HG03039 (cell line): ENCODE measurements around the gene SLN.

Experiments used
- ATAC-seq: cut with Tn5 transposase; IDR thresholded peaks from one replicate; pipeline ENCODE4 v1.9.1; 2021; ENCODE audit warnings: mild to moderate bottlenecking, moderate library complexity; ENCODE audit not compliant: unreplicated experiment

The SLN gene

DNA sequence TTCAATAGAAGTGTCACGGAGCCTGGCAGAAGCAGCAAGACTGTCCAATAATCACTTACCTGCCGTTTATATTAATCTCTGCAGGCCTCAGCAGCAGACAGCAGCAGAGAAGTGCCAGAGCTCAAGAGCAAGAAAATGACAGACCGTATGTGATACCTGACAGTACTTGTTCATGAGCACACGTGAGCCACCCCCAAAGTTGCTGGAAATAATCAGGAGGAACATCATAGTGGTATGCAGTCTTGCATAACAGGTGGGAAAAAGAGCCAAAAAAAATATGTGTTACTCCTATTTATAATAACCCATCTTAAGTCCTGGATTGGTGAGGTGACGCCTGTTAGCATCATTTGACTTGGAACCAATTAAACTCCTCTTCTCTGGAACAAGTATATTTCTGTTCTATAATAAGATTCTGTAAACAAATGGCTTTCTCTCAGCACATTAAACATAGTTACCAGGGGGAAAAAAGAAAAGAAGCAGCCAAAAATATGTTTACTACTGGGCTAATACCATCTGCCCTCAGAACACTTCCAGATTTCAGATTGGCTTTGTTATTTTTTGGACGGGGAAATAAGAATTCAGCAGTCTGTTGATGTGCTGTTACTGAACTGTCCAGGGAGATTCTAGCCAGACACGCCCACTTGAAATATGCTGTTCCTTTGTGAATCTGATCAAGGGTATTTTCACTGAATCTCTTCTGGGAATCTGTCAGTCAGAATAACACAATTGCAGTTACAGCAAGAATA is 7.9 kb upstream of the SLN start:
- ATAC-seq, result no peak

DNA sequence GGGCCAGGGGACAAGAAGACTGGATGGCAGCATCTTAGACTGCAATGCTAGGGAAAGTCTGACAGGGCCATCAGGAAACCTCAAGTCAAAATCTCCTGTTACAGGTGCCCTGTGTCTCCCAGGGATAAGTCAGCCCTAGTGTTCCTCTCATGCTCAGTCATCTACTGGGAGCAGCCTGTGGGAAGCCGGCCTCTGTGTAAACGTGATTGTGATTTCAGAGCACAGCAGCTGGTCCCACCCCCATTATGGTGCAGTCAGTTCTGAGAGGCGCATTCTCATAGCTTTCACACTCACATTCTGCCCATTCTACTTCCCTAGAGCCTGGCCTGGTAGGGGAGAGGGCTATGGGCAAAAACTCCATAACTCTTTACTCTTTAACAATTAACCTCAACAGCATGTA is 7.2 kb upstream of the SLN start:
- ATAC-seq, result no peak

DNA sequence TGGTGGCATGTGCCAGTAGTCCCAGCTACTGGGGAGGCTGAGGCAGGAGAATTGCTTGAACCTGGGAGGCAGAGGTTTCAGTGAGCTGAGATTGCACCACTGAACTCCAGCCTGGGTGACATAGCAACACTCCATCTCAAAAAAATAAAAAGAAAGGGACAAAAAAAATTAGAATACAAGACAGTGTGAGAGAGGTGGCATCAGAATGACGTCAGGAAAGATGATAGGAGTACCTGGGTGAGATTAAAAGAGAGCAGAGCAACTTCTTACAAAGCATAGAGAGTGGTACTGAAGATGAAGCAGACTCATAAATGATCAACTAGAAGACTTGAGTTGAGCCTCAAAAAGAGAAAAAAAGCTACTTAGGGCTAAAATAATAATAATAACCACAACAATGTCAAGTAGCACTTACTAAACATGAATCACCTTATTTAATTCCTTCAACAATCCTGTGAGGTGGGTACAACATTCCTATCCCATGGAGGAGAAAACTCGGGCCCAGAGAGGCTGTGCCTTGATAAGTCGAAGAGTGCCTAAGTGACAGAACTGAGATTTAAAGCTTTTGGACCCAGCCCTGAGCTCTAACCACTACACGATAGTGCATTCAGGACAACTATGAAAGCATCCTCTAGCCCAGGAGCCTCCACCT is 5.2 kb upstream of the SLN start:
- ATAC-seq, result no peak

DNA sequence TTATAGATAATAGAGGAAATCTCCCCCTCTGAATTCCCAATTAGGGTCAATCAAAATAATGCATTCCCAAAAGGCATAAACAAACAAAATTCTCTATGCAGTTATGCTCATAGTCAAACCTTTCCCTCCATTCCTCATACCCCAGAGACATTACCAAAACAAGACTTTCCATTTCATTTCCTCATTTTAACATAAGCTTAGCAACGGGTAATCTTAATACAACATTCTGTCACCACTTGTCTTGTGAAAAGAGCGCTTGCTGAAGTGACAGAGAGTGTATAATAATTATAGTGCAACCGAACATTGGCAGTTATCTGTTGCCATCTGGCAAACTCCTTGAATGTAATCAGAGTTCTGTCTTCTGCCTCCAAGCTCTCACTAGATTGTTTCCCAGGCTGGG is 1.2 kb upstream of the SLN start:
- no peak for ATAC-seq

DNA sequence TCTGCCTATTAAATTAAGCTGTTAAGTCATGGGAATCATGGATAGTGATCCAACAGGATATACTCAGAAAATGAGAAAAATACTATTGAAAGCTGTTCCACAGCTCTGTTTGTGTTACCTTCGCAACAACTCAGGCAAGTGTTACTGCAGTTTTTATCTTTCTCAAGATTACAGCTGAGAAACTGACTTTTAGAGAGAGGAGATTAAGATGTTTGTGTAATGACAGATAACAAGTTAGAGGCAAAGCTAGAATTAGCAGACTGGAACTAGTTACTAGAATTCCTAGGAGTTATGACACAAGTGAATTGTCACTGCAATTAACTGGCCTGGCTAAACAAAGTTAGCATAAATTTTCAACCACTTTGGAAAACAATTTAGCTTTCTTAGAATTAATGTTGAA is 1.6 kb downstream of the SLN start:
- no peak for ATAC-seq

DNA sequence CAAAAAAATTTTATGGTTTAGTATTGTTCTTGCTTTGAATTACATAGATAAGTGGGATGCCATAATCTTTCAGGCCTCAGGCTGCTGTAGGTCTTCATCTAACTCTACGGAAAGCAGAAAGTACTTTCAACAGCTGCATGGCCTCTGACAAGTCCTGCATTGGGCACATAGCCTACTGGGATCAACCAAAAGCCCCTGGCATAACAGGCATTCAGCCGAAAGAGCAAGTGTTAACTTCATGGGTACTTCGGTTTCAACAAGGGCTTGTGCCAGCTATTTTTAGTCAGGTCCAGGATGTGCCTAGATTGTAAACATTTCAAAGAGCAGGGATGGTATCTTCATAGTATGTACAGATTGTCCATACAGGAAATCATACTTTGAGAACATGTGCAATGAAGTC is 3.1 kb downstream of the SLN start:
- ATAC-seq, result no peak

DNA sequence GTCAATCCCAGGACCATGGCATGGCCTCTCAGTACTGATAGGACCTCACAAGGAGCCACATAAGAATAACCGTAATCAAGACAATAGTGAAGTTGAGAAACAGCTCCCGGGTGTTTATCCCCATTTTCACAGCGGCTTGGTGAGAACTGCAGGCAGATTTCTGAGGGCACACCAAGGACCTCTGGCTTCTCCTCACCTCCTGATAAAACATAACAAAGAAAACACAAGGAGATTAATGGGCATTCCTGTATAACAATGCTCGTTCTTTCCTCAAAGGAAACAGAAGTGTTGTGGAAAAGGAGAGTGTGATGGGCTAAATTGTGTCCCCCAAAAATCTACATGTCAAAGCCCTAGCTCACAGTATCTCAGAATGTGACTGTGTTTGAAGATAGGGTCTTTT is 4.0 kb downstream of the SLN start:
- ATAC-seq, result no peak

DNA sequence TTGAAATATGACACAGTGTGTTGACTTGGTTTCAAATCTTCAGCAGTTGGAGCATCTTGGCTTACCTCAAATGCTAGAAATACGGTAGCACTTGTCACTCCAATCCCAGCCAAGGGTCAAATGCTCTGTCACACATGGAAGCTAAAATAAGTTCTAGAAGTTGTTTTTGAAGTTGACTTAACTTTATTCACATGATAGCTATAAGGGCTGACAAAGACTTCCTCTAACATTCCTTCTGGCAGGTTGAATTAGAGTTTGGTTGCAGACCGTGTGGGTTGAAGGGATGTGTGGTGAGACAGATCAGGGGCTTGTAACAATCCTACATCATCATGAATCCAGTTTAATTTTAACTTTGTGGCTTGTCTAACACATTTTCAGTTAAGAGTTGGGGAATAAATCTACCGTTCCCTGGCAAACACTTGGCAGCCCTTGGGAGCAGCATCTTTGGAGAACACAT is 4.6 kb downstream of the SLN start:
- ATAC-seq, result no peak

DNA sequence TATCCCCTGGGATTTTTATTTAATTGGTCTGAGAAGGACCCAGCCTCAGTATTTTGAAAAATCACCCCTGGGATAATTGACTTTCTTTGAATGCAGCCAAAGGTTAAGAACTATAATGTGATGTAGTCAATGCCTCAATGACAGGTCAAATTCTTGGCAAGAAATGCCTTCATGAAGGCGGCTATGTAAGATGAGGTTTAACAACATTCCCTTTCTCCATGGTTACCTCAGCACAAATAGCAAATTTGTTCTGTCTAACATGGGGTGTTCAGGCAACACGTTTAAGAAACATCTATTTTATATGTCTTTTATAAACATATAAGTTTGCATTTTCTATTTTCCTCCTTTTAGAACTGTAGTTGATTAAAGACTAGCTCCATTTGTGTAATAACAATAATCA is 5.3 kb downstream of the SLN start:
- ATAC-seq, result no peak

DNA sequence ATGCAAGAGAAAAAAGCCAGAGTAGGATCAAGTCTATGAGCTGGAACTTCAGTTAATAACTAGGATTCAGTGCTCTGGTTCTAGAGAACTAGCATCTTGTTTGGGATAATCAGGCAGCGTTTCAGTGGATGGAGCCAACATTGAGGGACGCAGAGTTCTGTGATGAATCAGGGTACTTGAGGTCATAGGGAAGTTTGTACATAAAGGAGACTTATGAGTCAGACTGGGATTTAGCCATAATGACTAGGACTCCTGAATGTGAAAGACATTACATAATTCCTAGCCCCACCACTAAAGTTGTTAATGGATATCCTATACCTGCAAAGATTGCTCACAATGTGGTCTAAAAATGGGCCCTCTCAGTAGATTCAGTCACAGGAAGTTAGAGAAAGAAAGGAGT is 6.8 kb downstream of the SLN start:
- no peak for ATAC-seq

DNA sequence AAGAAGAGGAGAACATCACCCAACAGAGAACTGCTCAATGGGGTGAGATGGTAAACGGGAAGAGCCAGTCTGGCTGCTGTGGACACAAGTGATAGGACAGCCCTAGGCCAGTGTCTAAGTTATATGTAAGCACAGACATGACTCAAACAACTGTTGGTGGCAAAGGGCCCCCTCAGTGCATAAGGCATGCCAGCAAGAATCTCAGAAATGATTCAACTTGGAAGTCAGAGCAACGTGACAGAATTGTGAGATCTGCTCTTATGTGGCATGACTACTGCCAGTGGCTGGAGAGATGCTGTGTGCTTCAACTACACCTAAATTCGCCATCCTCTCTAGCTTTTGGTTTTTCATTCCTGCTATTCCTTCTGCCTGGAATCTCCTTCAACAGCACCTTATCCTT is 7.4 kb downstream of the SLN start:
- ATAC-seq, result no peak

DNA sequence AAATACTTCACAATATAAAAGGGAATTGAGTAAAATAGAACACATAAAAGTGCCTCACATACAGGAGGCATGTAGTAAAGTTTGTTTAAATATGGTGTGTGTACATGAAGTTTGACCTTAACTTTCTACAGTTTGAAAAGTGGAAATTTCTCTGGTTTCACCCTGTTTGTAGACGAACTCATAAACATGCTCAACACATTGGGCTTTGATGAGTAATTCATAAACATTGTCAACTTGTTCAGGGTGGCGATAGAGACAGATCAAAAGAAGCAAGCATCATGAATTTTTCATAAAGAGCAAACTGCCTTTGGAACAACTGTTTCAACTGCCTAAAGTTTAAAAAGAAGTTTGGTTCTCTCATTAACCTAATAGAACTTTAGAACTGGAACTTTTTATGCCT is 9.1 kb downstream of the SLN start:
- no peak for ATAC-seq

DNA sequence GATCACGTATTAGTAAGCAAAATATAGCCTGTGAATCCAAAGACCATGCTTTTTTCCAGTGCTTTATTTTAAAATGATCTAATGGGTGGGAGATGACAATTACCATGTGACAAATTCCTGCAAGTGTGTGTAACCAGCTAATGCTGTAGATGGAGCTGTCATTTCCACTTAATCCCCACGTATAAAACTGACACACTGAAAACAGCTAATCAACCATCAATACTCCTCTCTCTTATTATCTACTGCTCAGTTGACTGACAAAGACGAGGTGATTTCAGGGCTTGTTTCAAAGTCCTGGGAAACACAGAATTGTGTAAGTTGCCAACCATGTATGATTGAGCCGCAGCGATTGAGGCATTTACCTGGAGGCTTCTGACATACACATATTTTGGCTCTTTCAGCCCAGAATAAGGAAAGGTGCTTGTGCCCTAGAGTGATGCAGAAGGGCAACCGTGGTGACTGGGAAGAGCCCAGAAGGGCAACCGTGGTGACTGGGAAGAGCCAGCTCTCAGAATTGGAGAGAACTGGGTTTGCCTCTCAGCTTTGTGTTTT is 9.7 kb downstream of the SLN start:
- no peak for ATAC-seq

DNA sequence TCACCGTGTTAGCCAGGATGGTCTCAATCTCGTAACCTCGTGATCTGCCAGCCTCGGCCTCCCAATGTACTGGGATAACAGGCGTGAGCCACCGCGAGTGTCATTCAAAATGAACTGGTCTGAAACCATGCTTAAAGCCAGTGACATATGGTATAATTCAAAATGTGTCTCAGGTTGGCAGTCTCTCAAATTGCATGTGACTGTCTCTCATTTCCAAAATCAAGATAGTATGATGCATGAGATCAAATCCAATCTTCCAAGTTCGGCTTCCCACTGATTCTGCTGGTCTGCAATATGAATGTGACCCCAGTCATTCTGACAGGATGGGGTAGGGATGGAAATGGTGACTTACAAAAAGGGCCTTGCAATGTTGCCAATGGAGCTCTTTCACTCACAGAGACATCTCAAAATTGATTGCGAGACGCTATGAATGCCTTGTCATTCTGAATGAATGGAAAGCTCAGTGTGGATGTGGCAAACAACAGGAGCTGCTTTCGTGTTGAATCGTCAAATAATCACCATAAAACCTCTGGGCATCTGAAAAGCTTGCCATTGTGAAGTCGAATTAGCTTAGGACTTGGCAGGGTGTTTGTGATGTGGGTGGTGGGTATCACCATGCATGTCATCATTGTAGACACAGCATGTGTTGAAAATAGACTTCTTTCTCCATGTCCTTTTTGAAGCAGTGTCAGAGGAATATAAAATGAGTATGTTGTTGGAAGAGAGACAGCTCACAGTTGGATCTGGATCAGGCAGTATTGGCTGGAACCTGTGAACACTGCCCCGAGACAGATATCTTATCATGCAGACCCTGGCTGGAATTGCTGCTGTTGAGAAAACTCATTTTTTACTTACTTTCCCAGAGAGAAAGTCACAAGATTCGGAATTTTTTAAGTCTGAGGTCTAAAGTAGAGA is 12.2 kb downstream of the SLN start:
- no peak for ATAC-seq

DNA sequence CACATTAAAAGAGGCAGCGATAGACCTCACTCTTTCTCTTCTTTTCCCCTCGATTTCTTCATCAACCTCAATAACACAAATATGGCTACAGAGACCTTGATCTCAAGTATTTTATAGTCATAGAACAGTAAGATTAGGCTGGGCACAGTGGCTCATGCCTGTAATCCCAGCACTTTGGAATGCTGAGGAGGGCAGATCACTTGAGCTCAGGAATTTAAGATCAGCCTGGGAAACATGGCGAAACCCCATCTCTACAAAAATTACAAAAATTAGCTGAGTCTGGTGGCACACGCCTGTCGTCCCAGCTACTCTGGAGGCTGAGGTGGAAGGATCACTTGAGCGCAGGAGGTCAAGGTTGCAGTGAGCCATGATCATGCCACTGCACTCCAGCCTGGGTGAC is 14.6 kb downstream of the SLN start:
- ATAC-seq, result no peak

DNA sequence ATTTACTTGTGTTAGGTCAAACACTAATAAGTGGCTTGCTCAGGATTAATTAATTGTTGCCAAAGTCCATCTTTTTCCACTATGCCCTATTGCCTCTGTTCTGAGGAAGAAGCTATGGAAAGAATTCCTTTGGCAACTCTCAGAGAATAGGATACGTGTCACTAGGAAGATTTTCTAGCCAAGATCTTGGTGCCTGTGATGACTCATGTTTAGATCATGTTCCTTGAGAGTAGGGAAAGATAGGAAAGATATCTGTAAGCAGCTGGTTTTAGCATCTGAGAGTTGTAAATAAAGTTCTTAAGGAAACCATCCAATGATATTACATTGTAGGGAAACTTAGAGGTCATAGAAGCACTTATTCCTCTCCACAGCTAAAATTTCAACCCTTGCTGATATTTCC is 15.7 kb downstream of the SLN start:
- no peak for ATAC-seq

DNA sequence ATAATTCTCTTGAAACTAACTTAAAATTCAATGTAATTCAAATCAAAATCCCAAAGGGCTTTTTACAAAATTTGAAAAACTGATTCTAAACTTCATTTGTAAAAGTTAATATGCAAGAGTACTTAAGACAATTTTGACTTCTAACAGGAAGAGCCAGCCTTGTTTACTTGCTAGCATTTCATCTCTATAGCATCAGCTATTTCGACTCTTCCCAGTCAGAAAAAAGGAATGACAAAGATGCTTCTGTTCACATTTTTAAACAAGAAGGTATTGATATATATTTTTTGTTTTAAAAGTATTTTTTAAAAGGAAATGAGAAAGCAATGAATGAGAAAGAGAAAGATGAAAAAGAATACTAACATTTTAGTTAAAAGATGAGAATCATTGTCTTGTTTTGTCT is 16.4 kb downstream of the SLN start:
- no peak for ATAC-seq

DNA sequence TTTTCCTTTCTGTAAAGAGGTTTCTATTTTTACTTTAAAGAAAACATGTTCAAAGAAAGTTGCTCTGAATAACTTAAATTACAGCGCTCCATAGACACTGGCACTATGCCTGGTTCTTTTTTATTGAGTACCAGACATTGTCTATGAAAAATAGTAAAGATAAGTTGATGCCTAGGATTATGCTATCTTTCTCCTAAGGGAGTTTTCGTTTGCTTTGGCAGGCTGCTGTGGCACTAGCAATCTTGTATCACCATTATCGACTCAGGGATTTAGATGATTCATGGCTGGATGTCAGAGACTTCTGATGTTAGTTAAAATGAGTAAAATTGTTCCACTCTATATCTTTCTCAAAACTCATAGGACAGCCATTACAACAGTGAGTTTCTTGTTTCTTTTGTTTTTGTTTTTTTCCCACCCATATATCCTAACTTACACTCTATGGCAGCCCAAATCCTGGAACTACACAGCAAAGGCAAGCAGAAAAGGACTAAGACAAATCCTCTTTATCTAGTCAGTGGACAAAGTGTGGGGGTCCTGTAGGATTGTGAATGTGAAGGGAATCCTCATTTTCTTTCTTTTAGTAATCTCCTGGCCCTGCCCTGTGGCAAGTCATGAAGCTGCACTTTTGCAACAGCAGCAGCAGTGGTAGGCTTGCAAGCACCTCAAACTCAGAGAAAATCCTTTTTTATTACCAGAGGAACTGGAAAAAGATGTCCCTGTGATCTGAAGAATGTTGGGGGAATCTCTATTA is 20.7 kb downstream of the SLN start:
- no peak for ATAC-seq

DNA sequence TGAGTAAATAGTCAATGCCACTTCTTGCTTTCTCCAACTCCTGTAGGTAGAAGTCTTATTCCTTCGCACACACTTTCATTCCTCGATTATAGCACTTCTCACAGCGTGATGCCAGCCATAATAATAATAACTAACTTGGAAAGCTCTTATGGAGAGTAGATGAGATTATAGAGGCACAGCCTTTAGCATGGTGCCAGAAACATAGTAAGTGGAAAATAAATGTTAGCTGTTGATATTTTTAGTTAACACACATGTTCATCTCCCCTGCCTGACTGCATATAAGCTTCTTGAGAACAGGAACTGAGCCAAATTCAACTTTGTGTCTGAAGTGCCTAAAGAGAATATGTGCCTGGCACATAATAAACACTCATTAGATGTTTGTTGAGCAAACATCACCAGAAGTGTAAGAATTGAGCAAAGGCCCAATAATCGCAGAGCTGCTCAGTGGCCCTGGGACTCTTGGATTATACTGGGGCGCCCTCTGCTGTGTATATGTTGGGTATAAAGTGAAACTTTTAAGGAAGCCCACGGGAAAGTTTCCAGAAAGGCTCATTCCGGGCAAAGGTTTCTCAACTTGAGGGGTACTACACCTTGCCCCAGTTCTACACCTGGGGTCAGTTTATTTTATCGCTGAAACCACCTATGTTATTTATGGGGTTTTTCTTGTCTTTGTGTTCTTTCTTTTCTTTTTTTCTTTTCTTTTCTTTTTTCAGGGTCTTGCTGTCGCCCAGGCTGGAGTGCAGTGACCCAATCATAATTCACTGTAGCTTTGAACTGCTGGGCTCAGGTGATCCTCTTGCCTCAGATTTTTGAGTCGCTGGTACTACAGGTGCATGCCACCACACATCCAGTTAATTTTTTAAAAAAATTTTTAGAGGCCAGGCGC is 22.3 kb downstream of the SLN start:
- ATAC-seq, result peak; percentile 58
